KMS-11 (cell line): ENCODE results near the gene SEZ6L2.

ENCODE experiments used
- H2AFZ ChIP-seq: fragments of 200-600 bp; sonication (generic); 2 replicates; pipeline ENCODE4 v1.6.1; 2016; ENCODE audit warnings: antibody characterized with exemption, mixed run types, low read depth
- H3K27ac ChIP-seq: fragments of 200-600 bp; sonication (generic); 2 replicates; pipeline ENCODE4 v1.6.1; 2016; ENCODE audit warnings: mild to moderate bottlenecking, mixed run types
- H3K27me3 ChIP-seq: fragments of 200-600 bp; sonication (generic); 2 replicates; pipeline ENCODE4 v1.6.1; 2017; ENCODE audit warnings: mild to moderate bottlenecking, low read depth, mixed run types, moderate library complexity; ENCODE audit not compliant: insufficient read depth
- H3K36me3 ChIP-seq: fragments of 200-600 bp; sonication (generic); 2 replicates; pipeline ENCODE4 v1.6.1; 2017; ENCODE audit warnings: mild to moderate bottlenecking, mixed run types; ENCODE audit not compliant: insufficient read depth
- H3K4me1 ChIP-seq: fragments of 200-600 bp; sonication (generic); 2 replicates; pipeline ENCODE4 v1.6.1; 2016; ENCODE audit warnings: mild to moderate bottlenecking, low read depth, mixed run types; ENCODE audit not compliant: poor library complexity, severe bottlenecking
- H3K4me2 ChIP-seq: fragments of 200-600 bp; sonication (generic); 2 replicates; pipeline ENCODE4 v1.7.0; 2016; ENCODE audit warnings: mild to moderate bottlenecking, mixed run types
- H3K4me3 ChIP-seq: fragments of 200-600 bp; sonication (generic); IDR thresholded peaks from 2 replicates; pipeline ENCODE4 v1.6.1; 2017; ENCODE audit warnings: low read depth, low read length, mixed read lengths; ENCODE audit not compliant: insufficient read depth
- H3K79me2 ChIP-seq: fragments of 200-600 bp; sonication (generic); 2 replicates; pipeline ENCODE4 v1.6.1; 2016; ENCODE audit warnings: low read depth, mixed run types; ENCODE audit not compliant: insufficient read depth
- H3K9ac ChIP-seq: fragments of 200-600 bp; sonication (generic); 2 replicates; pipeline ENCODE4 v1.6.1; 2016; ENCODE audit warnings: mild to moderate bottlenecking, mixed run types
- H4K20me1 ChIP-seq: fragments of 200-600 bp; sonication (generic); 2 replicates; pipeline ENCODE4 v1.6.1; 2016; ENCODE audit warnings: mild to moderate bottlenecking, mixed run types; ENCODE audit not compliant: insufficient read depth
- TF ChIP-seq, protein P1 (sequence below): fragments of 200-600 bp; sonication (generic); conservative IDR thresholded peaks from 2 replicates; pipeline ENCODE4 v1.6.1; 2017; ENCODE audit warnings: low read depth, mild to moderate bottlenecking, antibody characterized with exemption, low read length, moderate library complexity, mixed read lengths

The SEZ6L2 gene

DNA sequence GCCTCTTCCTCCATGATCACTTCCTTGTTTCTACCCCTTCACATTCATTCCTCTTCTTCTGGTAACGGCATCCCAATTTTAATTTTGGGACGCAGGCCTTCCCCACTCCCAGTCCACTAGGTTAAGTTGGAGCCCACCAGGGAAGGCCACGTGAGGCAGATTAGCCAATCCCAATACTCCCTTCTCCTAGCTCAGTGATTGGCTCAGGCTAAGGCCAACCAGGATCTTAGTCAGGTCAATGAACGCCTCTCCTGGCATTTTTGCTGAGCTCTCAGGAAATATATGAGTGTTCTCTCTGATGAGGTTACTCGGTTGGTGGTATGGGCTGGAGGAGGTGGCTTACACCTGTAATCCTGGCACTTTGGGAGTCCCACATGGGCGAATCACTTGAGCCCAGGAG, 15.4 kb downstream of the SEZ6L2 start:
- H3K4me1 ChIP-seq: no peaks in the 10 kb centered on the region
- no peak overlapping the region for H2AFZ ChIP-seq
- H3K27me3 ChIP-seq: peaks cover 50% of the 10 kb centered on the region; the same call in 1 of the 2 replicates
- no peak overlapping the region for H3K9ac ChIP-seq
- no peaks in the 10 kb centered on the region for H3K36me3 ChIP-seq
- no peak overlapping the region for H3K27ac ChIP-seq
- no peak overlapping the region for H3K4me2 ChIP-seq
- TF ChIP-seq, protein P1, sequence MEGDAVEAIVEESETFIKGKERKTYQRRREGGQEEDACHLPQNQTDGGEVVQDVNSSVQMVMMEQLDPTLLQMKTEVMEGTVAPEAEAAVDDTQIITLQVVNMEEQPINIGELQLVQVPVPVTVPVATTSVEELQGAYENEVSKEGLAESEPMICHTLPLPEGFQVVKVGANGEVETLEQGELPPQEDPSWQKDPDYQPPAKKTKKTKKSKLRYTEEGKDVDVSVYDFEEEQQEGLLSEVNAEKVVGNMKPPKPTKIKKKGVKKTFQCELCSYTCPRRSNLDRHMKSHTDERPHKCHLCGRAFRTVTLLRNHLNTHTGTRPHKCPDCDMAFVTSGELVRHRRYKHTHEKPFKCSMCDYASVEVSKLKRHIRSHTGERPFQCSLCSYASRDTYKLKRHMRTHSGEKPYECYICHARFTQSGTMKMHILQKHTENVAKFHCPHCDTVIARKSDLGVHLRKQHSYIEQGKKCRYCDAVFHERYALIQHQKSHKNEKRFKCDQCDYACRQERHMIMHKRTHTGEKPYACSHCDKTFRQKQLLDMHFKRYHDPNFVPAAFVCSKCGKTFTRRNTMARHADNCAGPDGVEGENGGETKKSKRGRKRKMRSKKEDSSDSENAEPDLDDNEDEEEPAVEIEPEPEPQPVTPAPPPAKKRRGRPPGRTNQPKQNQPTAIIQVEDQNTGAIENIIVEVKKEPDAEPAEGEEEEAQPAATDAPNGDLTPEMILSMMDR: no peak
- no peaks in the 10 kb centered on the region for H4K20me1 ChIP-seq
- H3K79me2 ChIP-seq: no peaks in the 10 kb centered on the region
- H3K4me3 ChIP-seq: no peak overlapping the region

DNA sequence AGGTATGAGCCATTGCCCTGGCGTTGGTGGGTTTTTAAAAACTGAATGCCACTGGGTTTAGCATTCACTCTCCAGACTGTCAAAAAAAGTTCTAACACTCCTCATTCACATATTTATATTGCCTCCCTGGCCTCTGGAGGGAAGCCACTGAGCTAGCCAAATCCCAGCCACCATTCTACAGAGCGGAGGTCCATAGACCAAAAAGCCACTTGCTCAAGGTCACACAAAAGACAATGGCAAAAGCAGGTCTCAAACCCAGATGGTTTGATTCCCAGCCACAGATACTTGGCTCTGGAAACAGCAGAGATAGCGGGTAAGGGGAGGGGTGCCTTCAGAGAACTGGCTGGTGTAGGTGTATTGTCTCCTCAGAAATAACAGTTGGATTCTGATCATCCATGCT, 18.3 kb downstream of the SEZ6L2 start:
- Histone ChIP-seq H3K4me1 (no peaks in the 10 kb centered on the region), H3K9ac (no peak overlapping the region), H2AFZ (no peak overlapping the region), H3K27ac (no peak overlapping the region), H3K27me3 (peaks cover 36% of the 10 kb centered on the region; the same call in 1 of the 2 replicates), H3K4me2 (no peak overlapping the region), H3K4me3 (no peak overlapping the region), H3K36me3 (no peaks in the 10 kb centered on the region), H3K79me2 (no peaks in the 10 kb centered on the region), H4K20me1 (no peaks in the 10 kb centered on the region)
- TF ChIP-seq, protein P1: no peak

DNA sequence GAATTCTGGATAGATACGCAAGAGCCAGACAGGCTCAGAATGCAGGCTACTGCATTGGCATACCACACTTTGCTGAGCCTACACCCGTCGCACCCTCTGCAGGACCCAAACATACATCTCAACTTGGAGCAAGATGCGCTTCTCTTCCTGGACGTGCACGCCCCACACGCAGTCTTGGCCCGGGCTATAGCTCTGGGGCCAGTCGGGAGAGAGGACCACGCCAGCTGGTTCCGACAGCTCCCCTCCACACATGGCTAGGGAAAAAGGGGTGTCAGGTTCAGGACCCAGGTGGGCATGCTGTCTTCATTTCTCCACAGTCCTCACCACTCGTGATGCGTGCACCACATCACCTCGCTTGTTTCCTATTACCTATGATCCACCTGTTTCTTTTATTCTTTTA, 21.2 kb downstream of the SEZ6L2 start:
- no peaks in the 10 kb centered on the region for H3K4me1 ChIP-seq
- peak overlapping the region; percentile 25; the same call in 1 of the 2 replicates for H3K4me2 ChIP-seq
- H2AFZ ChIP-seq: peak overlapping the region; percentile 58
- TF ChIP-seq, protein P1: no peak
- no peaks in the 10 kb centered on the region for H3K36me3 ChIP-seq
- H3K27ac ChIP-seq: no peak overlapping the region
- H3K79me2 ChIP-seq: no peaks in the 10 kb centered on the region
- H4K20me1 ChIP-seq: no peaks in the 10 kb centered on the region
- no peak overlapping the region for H3K9ac ChIP-seq
- no peak overlapping the region for H3K4me3 ChIP-seq
- H3K27me3 ChIP-seq: peaks cover 17% of the 10 kb centered on the region; the same call in 1 of the 2 replicates

DNA sequence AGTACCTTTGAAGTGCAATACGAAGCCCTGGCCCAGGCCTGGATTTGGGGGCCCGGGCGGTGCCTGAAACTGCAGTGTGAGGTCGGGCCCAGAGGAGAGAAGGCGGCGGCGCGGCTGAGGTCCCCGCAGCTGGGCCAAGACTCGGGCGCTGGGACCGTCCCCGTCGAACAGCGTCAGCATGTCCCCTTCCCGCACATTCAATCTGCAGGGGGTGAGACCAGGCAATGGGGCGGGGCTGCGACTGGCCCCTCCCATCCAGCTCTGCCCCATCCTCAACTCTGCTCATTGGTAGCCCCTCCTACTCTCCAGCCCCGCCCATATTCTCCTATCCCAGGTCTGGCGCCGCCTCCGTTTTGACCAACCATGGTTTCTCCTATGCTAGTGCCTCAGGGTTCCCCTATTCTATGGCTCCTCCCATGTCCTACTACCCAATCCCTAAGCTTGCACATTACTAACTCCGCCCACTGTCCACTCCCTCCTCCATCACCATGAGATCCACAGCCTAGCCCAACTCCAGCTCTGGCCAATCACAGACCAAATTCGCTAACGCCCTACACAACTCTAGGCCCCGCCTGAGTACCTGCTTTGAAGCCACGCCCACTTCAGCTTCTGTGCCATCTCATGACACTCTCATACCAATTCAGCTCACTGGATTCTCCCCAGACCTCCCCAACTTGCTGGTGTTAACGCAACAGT, 21.9 kb downstream of the SEZ6L2 start:
- Histone ChIP-seq H4K20me1 (no peaks in the 10 kb centered on the region), H2AFZ (peak overlapping the region; percentile 62), H3K4me3 (no peak overlapping the region), H3K27me3 (peaks cover 15% of the 10 kb centered on the region; the same call in 1 of the 2 replicates), H3K4me1 (no peaks in the 10 kb centered on the region), H3K36me3 (no peaks in the 10 kb centered on the region), H3K79me2 (no peaks in the 10 kb centered on the region), H3K4me2 (peak overlapping the region; percentile 41; the same call in 1 of the 2 replicates), H3K27ac (no peak overlapping the region), H3K9ac (no peak overlapping the region)
- TF ChIP-seq, protein P1: no peak
